Gastroesophageal sphincter (tissue), 4 donors: ENCODE data around the gene TMEM123. TPM values are rescaled to one million over a fixed set of nuclear protein-coding genes. Genes with fewer than 3 reads are reported as not detected.
"Not testable (repeated sequence)": the region's sequence is repeated elsewhere in the genome, so short reads cannot be mapped to it uniquely, and the experiment has no call there.

Experiments
- ATAC-seq: fragments of 150-250 bp; one replicate; pipeline ENCODE4 v1.9.1; 2016; ENCODE audit warnings: mild to moderate bottlenecking, moderate library complexity
- H3K27ac ChIP-seq, 4 donors: fragments of 200-600 bp; sonication (generic) in 3 of 4; 1 replicate in 3 of 4; 2 replicates in 1 of 4; pipeline ENCODE4 v1.5.1; 2016 to 2019
- H3K27me3 ChIP-seq: fragments of 200-600 bp; sonication (generic); one replicate; pipeline ENCODE4 v1.5.1; 2019
- H3K36me3 ChIP-seq, 2 donors: fragments of 200-600 bp; sonication (generic); one replicate each; pipeline ENCODE4 v1.5.1; 2019; ENCODE audit warnings: control low read depth in 1 of 2
- H3K4me1 ChIP-seq, 3 donors: fragments of 200-600 bp; sonication (generic); 1 replicate in 2 of 3; 2 replicates in 1 of 3; pipeline ENCODE4 v1.5.1; 2016 to 2019; ENCODE audit warnings: control low read depth in 2 of 3
- H3K4me3 ChIP-seq, 2 donors: fragments of 200-600 bp; sonication (generic); one replicate each; pipeline ENCODE4 v1.5.1; 2019; ENCODE audit warnings: mild to moderate bottlenecking in 1 of 2, moderate library complexity in 1 of 2
- H3K9me3 ChIP-seq, 3 donors: fragments of 200-600 bp; sonication (generic); one replicate each; pipeline ENCODE4 v1.5.1; 2017 to 2019; ENCODE audit warnings: control low read depth in 2 of 3
- CTCF ChIP-seq, 4 experiments: fragments of 200-600 bp in 2 of 4; fragments of 450-650 bp in 2 of 4; sonication (generic) in 1 of 4; IDR thresholded peaks; one replicate each; pipeline ENCODE4 v1.5.1; 2017 to 2019; ENCODE audit warnings: antibody characterized with exemption in 4 of 4, mild to moderate bottlenecking in 2 of 4, moderate library complexity in 2 of 4
- EP300 ChIP-seq: sonication (generic); formaldehyde crosslinking; IDR thresholded peaks from one replicate; pipeline ENCODE4 v1.6.1; 2017; ENCODE audit warnings: antibody characterized with exemption, mild to moderate bottlenecking
- POLR2A ChIP-seq, 2 donors: fragments of 450-650 bp; IDR thresholded peaks; one replicate each; pipeline ENCODE4 v1.6.1; 2017; ENCODE audit warnings: antibody characterized with exemption in 2 of 2, mild to moderate bottlenecking in 2 of 2, moderate library complexity in 1 of 2
- POLR2AphosphoS5 ChIP-seq: sonication (generic); formaldehyde crosslinking; IDR thresholded peaks from one replicate; pipeline ENCODE4 v1.6.1; 2017; ENCODE audit warnings: antibody characterized with exemption
- WGBS, 2 donors: methylation state at CpG; one replicate each; pipeline ENCODE4 v1.1.5; 2018; ENCODE audit warnings: low coverage in 1 of 2; 5-methylcytosine and 5-hydroxymethylcytosine counted together
- total RNA-seq, 4 donors: library from RNA; depleted of rRNA; stranded (reverse); fragments of >200 nt; gene quantifications; one replicate each; pipeline ENCODE4 v1.1.0, GENCODE V29; 2016

The TMEM123 gene
- total RNA-seq, 4 donors from 2014 or later = 87.6 to 141 (median 101) TPM

GRCh38 chr11:102438311-102439062 lies 14.1 kb downstream of the TMEM123 start:
- 78 to 85% methylated on average over 5 to 12 of the region's 18 CpGs for WGBS, 2 donors
- TF ChIP-seq POLR2A (IDR thresholded peaks at IDR 0.05) = no peak
- H3K4me3 ChIP-seq = no peak overlapping the region

GRCh38 chr11:102437727-102438126 lies 14.8 kb downstream of the TMEM123 start:
- H3K4me1 ChIP-seq = peaks cover 0 to 18% (median 0%) of the 10 kb centered on the region in 3 donors
- TF ChIP-seq POLR2AphosphoS5 = no peak
- no peak for TF ChIP-seq POLR2A (IDR thresholded peaks at IDR 0.05)
- no peak for TF ChIP-seq CTCF (IDR thresholded peaks at IDR 0.05)
- TF ChIP-seq EP300 = no peak

More at GRCh38 chr11:102438311-102439062, 14.1 kb downstream of the TMEM123 start:
- Histone ChIP-seq H3K27me3 (no peaks in the 10 kb centered on the region), H3K27ac (no peak overlapping the region), H3K9me3 (no peaks in the 10 kb centered on the region), H3K36me3 (no peaks in the 10 kb centered on the region), H3K4me1 (peaks cover 0 to 18% (median 0%) of the 10 kb centered on the region in 3 donors)
- ATAC-seq = no peak

GRCh38 chr11:102436976-102437375 lies 15.6 kb downstream of the TMEM123 start:
- no peaks in the 10 kb centered on the region for H3K9me3 ChIP-seq
- H3K4me1 ChIP-seq = peaks cover 0 to 18% (median 0%) of the 10 kb centered on the region in 3 donors
- TF ChIP-seq CTCF (IDR thresholded peaks at IDR 0.05) = no peak
- TF ChIP-seq EP300 = no peak
- no peak for TF ChIP-seq POLR2A (IDR thresholded peaks at IDR 0.05)
- TF ChIP-seq POLR2AphosphoS5 = no peak
- no peak overlapping the region for H3K4me3 ChIP-seq
- no peak for ATAC-seq
- no peaks in the 10 kb centered on the region for H3K27me3 ChIP-seq
- H3K27ac ChIP-seq = no peak overlapping the region
- WGBS, 2 donors = 29 to 100% methylated on average over 1 to 2 of the region's 2 CpGs
- peaks cover 0 to 8% of the 10 kb centered on the region in 2 donors for H3K36me3 ChIP-seq

More at GRCh38 chr11:102437727-102438126, 14.8 kb downstream of the TMEM123 start:
- Histone ChIP-seq H3K4me3 (no peak overlapping the region), H3K27ac (no peak overlapping the region), H3K9me3 (no peaks in the 10 kb centered on the region), H3K36me3 (peaks cover 0 to 3% of the 10 kb centered on the region in 2 donors), H3K27me3 (no peaks in the 10 kb centered on the region)
- 75 to 86% methylated on average over 2 of the region's 2 CpGs for WGBS, 2 donors
- no peak for ATAC-seq

GRCh38 chr11:102436561-102436960 lies 16.0 kb downstream of the TMEM123 start:
- Histone ChIP-seq H3K4me3 (no peak overlapping the region), H3K27ac (no peak overlapping the region), H3K9me3 (no peaks in the 10 kb centered on the region), H3K27me3 (no peaks in the 10 kb centered on the region), H3K4me1 (peaks cover 0 to 18% (median 0%) of the 10 kb centered on the region in 3 donors), H3K36me3 (peaks cover 0 to 8% of the 10 kb centered on the region in 2 donors)
- ATAC-seq = no peak
- WGBS, 2 donors = 71 to 81% methylated on average over 3 of the region's 3 CpGs
- TF ChIP-seq CTCF (IDR thresholded peaks at IDR 0.05) (no peak), POLR2AphosphoS5 (no peak), POLR2A (IDR thresholded peaks at IDR 0.05) (no peak), EP300 (no peak)

- Histone ChIP-seq H3K4me1 (peaks cover under 1 to 25% (median 2%) of the 10 kb centered on the region in 3 donors), H3K27ac (no peak overlapping the region), H3K9me3 (no peaks in the 10 kb centered on the region), H3K36me3 (peaks cover 0 to 8% of the 10 kb centered on the region in 2 donors), H3K27me3 (no peaks in the 10 kb centered on the region), H3K4me3 (no peak overlapping the region)
- no peak for ATAC-seq
- TF ChIP-seq POLR2A (IDR thresholded peaks at IDR 0.05) (no peak), POLR2AphosphoS5 (no peak), CTCF (IDR thresholded peaks at IDR 0.05) (no peak), EP300 (no peak)
- WGBS, 2 donors = 85 to 92% methylated on average over 2 to 3 of the region's 3 CpGs
Measured at GRCh38 chr11:102435688-102436087, 16.9 kb downstream of the TMEM123 start.

- not testable (repeated sequence) for ATAC-seq
Measured at GRCh38 chr11:102433571-102433970, 19.0 kb downstream of the TMEM123 start.

GRCh38 chr11:102432560-102432959 lies 20.0 kb downstream of the TMEM123 start:
- ATAC-seq, H3K27me3 ChIP-seq: not testable (repeated sequence)

More at GRCh38 chr11:102433571-102433970, 19.0 kb downstream of the TMEM123 start:
- H3K36me3 ChIP-seq, H3K27me3 ChIP-seq, H3K4me3 ChIP-seq, H3K9me3 ChIP-seq, H3K27ac ChIP-seq: not testable (repeated sequence)
- WGBS, 2 donors = 88 to 100% methylated on average over 2 to 3 of the region's 3 CpGs
- H3K4me1 ChIP-seq = peaks cover 12 to 46% (median 15%) of the 10 kb centered on the region in 3 donors

More at GRCh38 chr11:102432560-102432959, 20.0 kb downstream of the TMEM123 start:
- not testable (repeated sequence) for H3K4me3 ChIP-seq, H3K9me3 ChIP-seq, H3K36me3 ChIP-seq, H3K27ac ChIP-seq
- H3K4me1 ChIP-seq = peaks cover 12 to 43% (median 15%) of the 10 kb centered on the region in 3 donors
- WGBS, 2 donors = 80 to 95% methylated on average over 1 to 2 of the region's 2 CpGs
